Measurements from ENCODE around the gene SDC4. TPM values are rescaled to one million over a fixed set of nuclear protein-coding genes. Genes with fewer than 3 reads are reported as not detected.
"Not testable (repeated sequence)": the region's sequence is repeated elsewhere in the genome, so short reads cannot be mapped to it uniquely, and the experiment has no call there.

SDC4 gene
- total RNA-seq, 4 donors from 2014 or later: 41.2 to 72.5 (median 63.4) TPM

DNA sequence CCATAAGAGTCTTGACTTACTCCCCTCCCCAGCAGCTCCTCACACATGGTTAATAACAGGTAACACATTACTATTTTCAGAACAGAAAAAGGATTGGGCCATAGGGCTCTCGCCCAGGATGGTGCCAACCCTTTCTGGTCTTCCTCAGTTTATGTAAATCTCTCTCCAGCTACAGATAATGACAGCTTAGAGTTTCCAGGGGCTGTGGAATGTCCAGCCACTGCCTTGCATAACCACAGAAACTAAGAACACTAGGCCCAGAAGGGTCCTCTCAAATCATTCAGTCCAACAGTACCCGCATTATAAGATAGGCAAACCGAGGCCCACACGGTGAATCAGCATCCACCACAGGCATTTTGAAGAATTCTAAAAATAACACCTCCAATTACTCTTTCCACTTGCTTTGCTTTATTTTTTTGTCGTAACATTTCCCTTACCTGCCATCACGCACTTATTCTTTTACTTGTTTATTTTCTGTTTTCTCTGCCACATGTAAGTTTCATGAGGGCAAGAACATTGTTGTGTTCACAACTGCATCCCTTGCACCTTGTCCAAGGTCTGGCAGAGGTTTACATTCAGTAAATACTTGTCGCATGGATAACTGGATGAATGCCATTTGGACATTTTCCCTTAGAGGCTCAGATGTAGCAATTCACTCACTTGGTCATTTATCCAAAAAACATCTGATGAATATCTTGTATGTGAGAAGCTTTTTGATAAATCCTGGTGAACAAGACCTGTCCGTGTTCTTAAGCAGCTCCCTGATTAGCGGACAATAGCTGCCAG, 6.4 kb upstream of the SDC4 start:
- Histone ChIP-seq H3K4me1 (peaks cover 2 to 36% (median 19%) of the 10 kb centered on the region in 4 donors), H3K27me3 (no peaks in the 10 kb centered on the region), H3K27ac (peak overlapping the region in 2 of 4 donors; percentile 60 to 64), H3K9me3 (no peaks in the 10 kb centered on the region), H3K36me3 (no peaks in the 10 kb centered on the region), H3K4me3 (no peak overlapping the region)
- no peak for DNase-seq (ENCODE audit: low spot score in 2 of 2)
- no peak for TF ChIP-seq POLR2A (IDR thresholded peaks at IDR 0.05)
- no peak for TF ChIP-seq EP300 (IDR thresholded peaks at IDR 0.05)
- TF ChIP-seq, protein P1, sequence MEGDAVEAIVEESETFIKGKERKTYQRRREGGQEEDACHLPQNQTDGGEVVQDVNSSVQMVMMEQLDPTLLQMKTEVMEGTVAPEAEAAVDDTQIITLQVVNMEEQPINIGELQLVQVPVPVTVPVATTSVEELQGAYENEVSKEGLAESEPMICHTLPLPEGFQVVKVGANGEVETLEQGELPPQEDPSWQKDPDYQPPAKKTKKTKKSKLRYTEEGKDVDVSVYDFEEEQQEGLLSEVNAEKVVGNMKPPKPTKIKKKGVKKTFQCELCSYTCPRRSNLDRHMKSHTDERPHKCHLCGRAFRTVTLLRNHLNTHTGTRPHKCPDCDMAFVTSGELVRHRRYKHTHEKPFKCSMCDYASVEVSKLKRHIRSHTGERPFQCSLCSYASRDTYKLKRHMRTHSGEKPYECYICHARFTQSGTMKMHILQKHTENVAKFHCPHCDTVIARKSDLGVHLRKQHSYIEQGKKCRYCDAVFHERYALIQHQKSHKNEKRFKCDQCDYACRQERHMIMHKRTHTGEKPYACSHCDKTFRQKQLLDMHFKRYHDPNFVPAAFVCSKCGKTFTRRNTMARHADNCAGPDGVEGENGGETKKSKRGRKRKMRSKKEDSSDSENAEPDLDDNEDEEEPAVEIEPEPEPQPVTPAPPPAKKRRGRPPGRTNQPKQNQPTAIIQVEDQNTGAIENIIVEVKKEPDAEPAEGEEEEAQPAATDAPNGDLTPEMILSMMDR (IDR thresholded peaks at IDR 0.05): no peak
- 75 to 78% methylated on average over 9 of the region's 9 CpGs for WGBS, 2 donors

DNA sequence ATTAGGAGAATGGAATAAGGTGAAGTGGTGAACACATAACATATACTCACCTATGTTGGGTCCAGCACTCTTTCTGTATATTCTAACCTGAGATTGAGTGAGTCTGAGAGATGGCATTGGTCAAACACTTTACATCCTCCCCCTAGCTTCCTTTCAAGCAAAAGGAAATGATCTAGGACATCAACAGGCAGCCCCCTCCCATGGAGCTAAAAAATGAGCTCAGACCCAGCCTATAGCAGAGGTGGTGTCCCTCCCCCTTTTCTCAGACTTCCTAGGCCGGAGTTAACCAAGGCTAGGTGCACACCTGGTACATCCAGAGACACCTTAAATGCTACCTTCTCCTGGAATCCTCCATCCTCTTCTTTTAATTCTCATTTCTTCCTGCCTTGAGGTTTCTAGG, 5.5 kb upstream of the SDC4 start:
- Histone ChIP-seq H3K4me3 (no peak overlapping the region), H3K9me3 (no peaks in the 10 kb centered on the region), H3K27me3 (no peaks in the 10 kb centered on the region), H3K36me3 (no peaks in the 10 kb centered on the region), H3K27ac (peak overlapping the region in 2 of 4 donors; percentile 35 to 52), H3K4me1 (peaks cover 2 to 31% (median 16%) of the 10 kb centered on the region in 4 donors)
- DNase-seq (ENCODE audit: low spot score in 2 of 2): no peak
- WGBS, 2 donors: 72 to 82% methylated on average over 1 of the region's 1 CpG
- TF ChIP-seq POLR2A (IDR thresholded peaks at IDR 0.05) (no peak), EP300 (IDR thresholded peaks at IDR 0.05) (no peak)
- TF ChIP-seq, protein P1 (IDR thresholded peaks at IDR 0.05): no peak

DNA sequence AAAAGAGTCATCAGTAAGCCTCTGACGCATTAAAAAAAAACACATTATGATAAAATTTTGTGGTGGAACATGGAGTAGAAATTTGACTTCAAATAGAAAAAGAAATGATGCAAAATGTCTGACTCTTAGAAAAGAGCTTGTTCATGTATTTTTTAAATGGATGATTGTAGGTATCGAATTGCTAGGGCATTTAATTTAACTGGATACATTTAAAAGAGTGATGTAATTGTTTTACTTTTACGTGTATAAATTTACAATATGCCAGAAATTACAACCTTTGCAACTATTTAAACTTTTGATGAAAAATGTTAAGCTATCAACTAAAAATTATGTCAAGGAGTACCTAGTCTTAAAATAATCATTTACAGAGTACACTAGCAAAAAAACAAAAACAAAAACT, 4.5 kb upstream of the SDC4 start:
- no peak for DNase-seq (ENCODE audit: low spot score in 2 of 2)
- Histone ChIP-seq H3K4me3 (no peak overlapping the region), H3K27ac (peak overlapping the region in 1 of 4 donors; percentile 35), H3K27me3 (no peaks in the 10 kb centered on the region), H3K9me3 (no peaks in the 10 kb centered on the region), H3K36me3 (no peaks in the 10 kb centered on the region), H3K4me1 (peaks cover 0 to 26% (median 8%) of the 10 kb centered on the region in 4 donors)
- TF ChIP-seq, protein P1 (IDR thresholded peaks at IDR 0.05): no peak
- TF ChIP-seq EP300 (IDR thresholded peaks at IDR 0.05): no peak
- no peak for TF ChIP-seq POLR2A (IDR thresholded peaks at IDR 0.05)
- 85 to 89% methylated on average over 3 of the region's 3 CpGs for WGBS, 2 donors

DNA sequence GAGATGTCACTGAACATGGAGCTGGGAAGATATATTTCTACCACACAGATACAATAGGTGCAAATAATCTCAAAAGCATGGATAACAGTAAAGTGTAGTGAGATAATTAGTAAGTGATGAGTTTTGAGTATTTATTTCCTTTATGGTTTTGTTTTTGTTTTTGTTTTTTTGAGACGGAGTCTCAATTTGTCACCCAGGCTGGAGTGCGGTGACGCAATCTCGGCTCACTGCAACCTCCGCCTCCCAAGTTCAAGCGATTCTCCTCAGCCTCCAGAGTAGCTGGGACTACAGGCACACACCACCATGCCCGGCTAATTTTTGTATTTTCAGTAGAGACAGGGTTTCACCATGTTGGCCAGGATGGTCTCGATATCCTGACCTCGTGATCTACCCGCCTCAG, 2.6 kb upstream of the SDC4 start:
- H3K27me3 ChIP-seq; DNase-seq (ENCODE audit: low spot score in 2 of 2); H3K36me3 ChIP-seq; H3K9me3 ChIP-seq; H3K4me3 ChIP-seq; H3K27ac ChIP-seq: not testable (repeated sequence)
- WGBS, 2 donors: 94 to 95% methylated on average over 10 of the region's 10 CpGs
- H3K4me1 ChIP-seq: peaks cover 0 to 35% (median 12%) of the 10 kb centered on the region in 4 donors

DNA sequence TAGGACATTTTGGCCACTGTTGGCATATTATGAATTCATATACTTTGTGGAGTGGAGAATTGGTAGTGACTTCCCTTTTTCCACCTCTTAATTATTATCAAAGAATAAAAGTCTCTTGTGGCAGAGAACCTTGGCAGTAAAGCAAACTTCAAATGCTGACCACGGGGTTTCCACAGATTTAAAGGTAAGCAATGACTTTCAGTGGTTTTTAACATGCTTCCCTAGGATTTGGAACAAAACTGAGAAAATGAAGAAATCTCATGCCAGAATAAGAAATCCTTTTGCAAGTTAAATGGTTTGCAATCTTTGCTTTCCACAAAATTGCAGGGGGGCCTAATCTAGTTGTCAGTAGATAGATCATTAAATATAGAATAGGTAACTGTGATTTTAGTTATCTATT, 2.0 kb upstream of the SDC4 start:
- TF ChIP-seq, protein P1 (IDR thresholded peaks at IDR 0.05): no peak
- TF ChIP-seq POLR2A (IDR thresholded peaks at IDR 0.05): no peak
- TF ChIP-seq EP300 (IDR thresholded peaks at IDR 0.05): no peak
- Histone ChIP-seq H3K4me1 (peaks cover 0 to 37% (median 18%) of the 10 kb centered on the region in 4 donors), H3K9me3 (no peaks in the 10 kb centered on the region), H3K4me3 (no peak overlapping the region), H3K27me3 (no peaks in the 10 kb centered on the region), H3K36me3 (no peaks in the 10 kb centered on the region), H3K27ac (peak overlapping the region in 1 of 4 donors; percentile 96)
- no peak for DNase-seq (ENCODE audit: low spot score in 2 of 2)
- 50 to 71% methylated on average over 1 of the region's 1 CpG for WGBS, 2 donors
